ENCODE results near the gene EXOSC5. TPM values are rescaled to one million over a fixed set of nuclear protein-coding genes. Genes with fewer than 3 reads are reported as not detected.

The EXOSC5 gene
- total and polyA plus RNA-seq, 2 of the 13 experiments (the other 11 are each of a cell fraction or from before 2014, with no cell fraction given), result 24.1 to 26.5 TPM

DNA sequence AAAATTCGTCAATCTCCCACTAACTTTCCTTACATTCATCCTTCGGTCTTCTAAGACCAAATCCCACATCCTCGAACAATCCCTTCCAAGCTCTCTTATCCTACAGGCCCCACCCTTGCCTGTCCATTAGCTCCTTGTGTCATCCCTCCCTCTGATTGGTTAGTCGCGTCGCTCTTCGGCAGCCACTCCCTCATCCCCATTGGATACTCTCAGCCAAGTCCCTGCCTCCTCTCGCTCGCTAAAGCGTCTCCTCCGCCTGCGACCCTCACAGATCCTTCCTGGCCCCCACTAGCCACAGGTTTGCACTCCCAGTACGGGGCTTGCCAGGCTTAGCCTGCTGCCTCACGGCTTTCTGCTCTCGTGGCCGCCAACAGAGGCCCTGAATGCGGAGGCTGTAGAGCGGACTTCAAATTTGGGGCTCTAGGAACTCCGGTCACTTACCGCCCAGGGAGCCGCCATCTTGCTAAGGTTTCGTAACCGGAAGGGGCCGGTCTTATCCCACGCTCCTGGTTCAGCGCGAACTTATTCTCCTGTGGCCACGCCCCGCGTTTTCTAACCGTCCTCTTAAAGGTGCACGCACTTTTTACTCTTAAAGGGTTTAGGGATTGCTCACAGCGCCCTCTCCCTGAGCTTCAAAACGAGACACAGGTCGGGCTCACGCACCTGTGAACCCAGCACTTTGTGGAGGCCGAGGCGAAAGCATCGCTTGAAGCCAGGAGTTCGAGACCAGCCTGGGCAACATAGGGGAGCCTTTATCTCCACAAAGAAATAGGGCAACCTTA, 42.5 kb upstream of the EXOSC5 start, which contains the start of gene DMAC2 (continued):
- TF ChIP-seq TCF12 (IDR thresholded peaks at IDR 0.05) (no peak), TCF12 (CRISPR knock-in tag; IDR thresholded peaks at IDR 0.05) (no peak), DBP (CRISPR knock-in tag; IDR thresholded peaks at IDR 0.05; ENCODE audit: not compliant biosample characterization) (no peak), CENPT (CRISPR knock-in tag; IDR thresholded peaks at IDR 0.05; ENCODE audit: low read depth) (no peak), RFXAP (CRISPR knock-in tag; IDR thresholded peaks at IDR 0.05; ENCODE audit: borderline replicate concordance) (peak; percentile 30; the same call in 1 of the 2 replicates), ARNT2 (CRISPR knock-in tag; IDR thresholded peaks at IDR 0.05; ENCODE audit: low read depth) (peak; percentile 85; the same call in 1 of the 2 replicates), MTA3 (CRISPR knock-in tag; IDR thresholded peaks at IDR 0.05) (no peak), ZNF44 (CRISPR knock-in tag; IDR thresholded peaks at IDR 0.05) (peak; percentile 89), ZNF674 (CRISPR knock-in tag; IDR thresholded peaks at IDR 0.05; ENCODE audit: low read depth) (no peak), ZXDC (CRISPR knock-in tag; IDR thresholded peaks at IDR 0.05) (no peak), KDM5A (IDR thresholded peaks at IDR 0.05; ENCODE audit: borderline replicate concordance, low read length) (peak; percentile 98), JUNB (CRISPR knock-in tag; IDR thresholded peaks at IDR 0.05; ENCODE audit: borderline replicate concordance) (no peak), ZNF597 (CRISPR knock-in tag; IDR thresholded peaks at IDR 0.05) (no peak), ARID2 (CRISPR knock-in tag; IDR thresholded peaks at IDR 0.05; ENCODE audit: borderline replicate concordance) (no peak), FOXO1 (CRISPR knock-in tag; IDR thresholded peaks at IDR 0.05) (no peak), ZNF430 (CRISPR knock-in tag; IDR thresholded peaks at IDR 0.05) (0 out of 2 replicates have a peak, but pooled peaks have one; percentile 68), ZBTB14 (CRISPR knock-in tag; IDR thresholded peaks at IDR 0.05) (no peak), SIN3B (IDR thresholded peaks at IDR 0.05; ENCODE audit: low read length) (peak; percentile 89), ETV5 (CRISPR knock-in tag; IDR thresholded peaks at IDR 0.05; ENCODE audit: borderline replicate concordance) (no peak; the same call in 1 of the 2 replicates), CAMTA2 (CRISPR knock-in tag; IDR thresholded peaks at IDR 0.05; ENCODE audit: borderline replicate concordance) (no peak)
- TF ChIP-seq, protein P1, sequence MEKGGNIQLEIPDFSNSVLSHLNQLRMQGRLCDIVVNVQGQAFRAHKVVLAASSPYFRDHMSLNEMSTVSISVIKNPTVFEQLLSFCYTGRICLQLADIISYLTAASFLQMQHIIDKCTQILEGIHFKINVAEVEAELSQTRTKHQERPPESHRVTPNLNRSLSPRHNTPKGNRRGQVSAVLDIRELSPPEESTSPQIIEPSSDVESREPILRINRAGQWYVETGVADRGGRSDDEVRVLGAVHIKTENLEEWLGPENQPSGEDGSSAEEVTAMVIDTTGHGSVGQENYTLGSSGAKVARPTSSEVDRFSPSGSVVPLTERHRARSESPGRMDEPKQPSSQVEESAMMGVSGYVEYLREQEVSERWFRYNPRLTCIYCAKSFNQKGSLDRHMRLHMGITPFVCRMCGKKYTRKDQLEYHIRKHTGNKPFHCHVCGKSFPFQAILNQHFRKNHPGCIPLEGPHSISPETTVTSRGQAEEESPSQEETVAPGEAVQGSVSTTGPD (CRISPR knock-in tag; IDR thresholded peaks at IDR 0.05), result no peak
